ENCODE measurements around the gene SLC45A1. TPM values are rescaled to one million over a fixed set of nuclear protein-coding genes. Genes with fewer than 3 reads are reported as not detected.
"Not testable (repeated sequence)": the region's sequence is repeated elsewhere in the genome, so short reads cannot be mapped to it uniquely, and the experiment has no call there.

The SLC45A1 gene
- total and polyA plus RNA-seq, 9 donors, result 0.70 to 7.2 (median 4.5) TPM

GRCh38 chr1:8276932-8277331 lies 41.0 kb upstream of the SLC45A1 start:
- H3K4me3 ChIP-seq, result no peak overlapping the region
- TF ChIP-seq EP300 (IDR thresholded peaks at IDR 0.05), result no peak
- WGBS, 3 donors, result 67 to 78% (median 68%) methylated on average over 4 of the region's 4 CpGs
- no peaks in the 10 kb centered on the region for H3K4me1 ChIP-seq (ENCODE audit: insufficient read depth)
- H3K9me3 ChIP-seq, result no peaks in the 10 kb centered on the region
- intact Hi-C loops (cut with DNase I), result no loop called here
- DNase-seq, result no peak
- no peak overlapping the region for H3K27ac ChIP-seq
- no peaks in the 10 kb centered on the region for H3K36me3 ChIP-seq
- no peaks in the 10 kb centered on the region for H3K27me3 ChIP-seq

- H3K36me3 ChIP-seq; H3K9me3 ChIP-seq; DNase-seq; H3K4me1 ChIP-seq (ENCODE audit: insufficient read depth); H3K27ac ChIP-seq; H3K27me3 ChIP-seq; H3K4me3 ChIP-seq; intact Hi-C loops (cut with DNase I): not testable (repeated sequence)
- 86 to 90% (median 87%) methylated on average over 8 of the region's 8 CpGs for whole genome bisulfite sequencing, 3 donors
These were observed 39.2 kb upstream of the SLC45A1 start for GRCh38 chr1:8278677-8279076.

- Histone ChIP-seq H3K9me3 (no peaks in the 10 kb centered on the region), H3K27me3 (no peaks in the 10 kb centered on the region), H3K4me1 (ENCODE audit: insufficient read depth) (no peaks in the 10 kb centered on the region), H3K4me3 (no peak overlapping the region), H3K27ac (no peak overlapping the region), H3K36me3 (no peaks in the 10 kb centered on the region)
- 54 to 63% (median 60%) methylated on average over 14 of the region's 14 CpGs for WGBS, 3 donors
- intact Hi-C loops (cut with DNase I), result no loop called here
- DNase-seq, result no peak
- no peak for TF ChIP-seq POLR2A (IDR thresholded peaks at IDR 0.05)
- no peak for TF ChIP-seq EP300 (IDR thresholded peaks at IDR 0.05)
- no peak for TF ChIP-seq CTCF (IDR thresholded peaks at IDR 0.05)
These were observed 35.9 kb upstream of the SLC45A1 start for GRCh38 chr1:8281843-8282509.

- Histone ChIP-seq H3K4me3 (no peak overlapping the region), H3K27me3 (no peaks in the 10 kb centered on the region), H3K36me3 (no peaks in the 10 kb centered on the region), H3K4me1 (ENCODE audit: insufficient read depth) (no peaks in the 10 kb centered on the region), H3K9me3 (no peaks in the 10 kb centered on the region), H3K27ac (no peak overlapping the region)
- intact Hi-C loops (cut with DNase I), result no loop called here
- no peak for DNase-seq
- 80 to 82% (median 81%) methylated on average over 14 of the region's 14 CpGs for WGBS, 3 donors
- TF ChIP-seq EP300 (IDR thresholded peaks at IDR 0.05), result no peak
- no peak for TF ChIP-seq POLR2A (IDR thresholded peaks at IDR 0.05)
- TF ChIP-seq CTCF (IDR thresholded peaks at IDR 0.05), result no peak
These were observed 34.6 kb upstream of the SLC45A1 start for GRCh38 chr1:8283058-8283884.

- Histone ChIP-seq H3K36me3 (no peaks in the 10 kb centered on the region), H3K4me3 (no peak overlapping the region), H3K4me1 (ENCODE audit: insufficient read depth) (no peaks in the 10 kb centered on the region), H3K27me3 (no peaks in the 10 kb centered on the region), H3K27ac (no peak overlapping the region), H3K9me3 (no peaks in the 10 kb centered on the region)
- no peak for DNase-seq
- 69 to 76% (median 74%) methylated on average over 5 of the region's 5 CpGs for WGBS, 3 donors
- intact Hi-C loops (cut with DNase I), result no loop called here
- no peak for TF ChIP-seq CTCF (IDR thresholded peaks at IDR 0.05)
- TF ChIP-seq EP300 (IDR thresholded peaks at IDR 0.05), result no peak
- TF ChIP-seq POLR2A (IDR thresholded peaks at IDR 0.05), result no peak
These were observed 33.8 kb upstream of the SLC45A1 start for GRCh38 chr1:8284127-8284526.
